WTC11 (cell line): ENCODE data around the gene RBM39. TPM values are rescaled to one million over a fixed set of nuclear protein-coding genes. Genes with fewer than 3 reads are reported as not detected.
A peak's percentile ranks its signal among the peaks of the same experiment; 100 is the strongest.
"Not testable (repeated sequence)": the region's sequence is repeated elsewhere in the genome, so short reads cannot be mapped to it uniquely, and the experiment has no call there.

Source experiments
- ATAC-seq: fragments of 200-7000 bp; cut with Tn5 transposase; 2 replicates; pipeline ENCODE4 v1.10.0; 2021; ENCODE audit warnings: mild to moderate bottlenecking, moderate library complexity
- CTCF ChIA-PET: fragments of 300-600 bp; sonication (Branson Sonifier 250); formaldehyde crosslinking; loops from one replicate; lab custom pipeline; 2021; ENCODE audit warnings: antibody characterized with exemption; lab: Charles Lee
- POLR2A ChIA-PET: fragments of 350-600 bp; sonication (Branson Sonifier 250); formaldehyde crosslinking; loops from one replicate; lab custom pipeline; 2021; ENCODE audit warnings: antibody characterized with exemption; lab: Charles Lee
- DNase-seq: peaks from one replicate; pipeline ENCODE4 v3.0.0; 2021; ENCODE audit warnings: low spot score
- H3K27ac Mint-ChIP-seq: 2 replicates; pipeline ENCODE4 v1.8.0; 2021; ENCODE audit warnings: mixed read lengths
- H3K27me3 Mint-ChIP-seq: 2 replicates; pipeline ENCODE4 v1.8.0; 2021; ENCODE audit warnings: low read depth, mild to moderate bottlenecking, moderate library complexity, mixed read lengths
- H3K36me3 Mint-ChIP-seq: 2 replicates; pipeline ENCODE4 v1.8.0; 2021; ENCODE audit warnings: mixed read lengths
- H3K4me1 Mint-ChIP-seq: 2 replicates; pipeline ENCODE4 v1.8.0; 2022; ENCODE audit warnings: mixed read lengths
- H3K4me3 Mint-ChIP-seq: 2 replicates; pipeline ENCODE4 v1.8.0; 2021; ENCODE audit warnings: mild to moderate bottlenecking, moderate library complexity, mixed read lengths
- H3K9me3 Mint-ChIP-seq: 2 replicates; pipeline ENCODE4 v1.8.0; 2021; ENCODE audit warnings: mixed read lengths
- CREM ChIP-seq: sonication (generic); formaldehyde crosslinking; IDR thresholded peaks from 2 replicates; pipeline ENCODE4 v1.8.1; 2022; ENCODE audit warnings: mild to moderate bottlenecking, missing genetic modification reagents, moderate library complexity
- FOXJ3 ChIP-seq: sonication (generic); formaldehyde crosslinking; IDR thresholded peaks from 2 replicates; pipeline ENCODE4 v1.9.0; 2021; ENCODE audit warnings: missing genetic modification reagents, mild to moderate bottlenecking, borderline replicate concordance
- GABPB1 ChIP-seq: sonication (generic); formaldehyde crosslinking; IDR thresholded peaks from 2 replicates; pipeline ENCODE4 v1.8.1; 2023; ENCODE audit warnings: mild to moderate bottlenecking, missing genetic modification reagents
- GTF2I ChIP-seq: fragments of 250-450 bp; sonication (Bioruptor Pico); conservative IDR thresholded peaks from 2 replicates; pipeline ENCODE4 v1.4.0; 2021; ENCODE audit warnings: mild to moderate bottlenecking
- NFATC4 ChIP-seq: fragments of 250-450 bp; sonication (Bioruptor Pico); IDR thresholded peaks from 2 replicates; pipeline ENCODE4 v1.9.0; 2021; ENCODE audit warnings: mild to moderate bottlenecking
- NFYB ChIP-seq: sonication (generic); formaldehyde crosslinking; conservative IDR thresholded peaks from 2 replicates; pipeline ENCODE4 v1.8.0; 2022; ENCODE audit warnings: low read depth, missing genetic modification reagents
- SP1 ChIP-seq: sonication (generic); formaldehyde crosslinking; conservative IDR thresholded peaks from 2 replicates; pipeline ENCODE4 v1.8.1; 2022; ENCODE audit warnings: missing genetic modification reagents
- TP53 ChIP-seq: sonication (generic); formaldehyde crosslinking; IDR thresholded peaks from 2 replicates; pipeline ENCODE4 v1.8.1; 2023; ENCODE audit warnings: mild to moderate bottlenecking, missing genetic modification reagents
- ZNF138 ChIP-seq: sonication (generic); formaldehyde crosslinking; conservative IDR thresholded peaks from 2 replicates; pipeline ENCODE4 v1.8.1; 2022; ENCODE audit warnings: mild to moderate bottlenecking, moderate library complexity, missing genetic modification reagents
- ZNF532 ChIP-seq: fragments of 250-450 bp; sonication (Bioruptor Pico); IDR thresholded peaks from 2 replicates; pipeline ENCODE4 v1.9.0; 2021; ENCODE audit warnings: mild to moderate bottlenecking, borderline replicate concordance
- total RNA-seq: library from RNA; stranded (reverse); gene quantifications from 3 replicates; pipeline ENCODE4 v1.2.3, GENCODE V29; 2021
- TF ChIP-seq, protein P1 (sequence below): sonication (generic); formaldehyde crosslinking; IDR thresholded peaks from 2 replicates; pipeline ENCODE4 v1.8.0; 2023; ENCODE audit warnings: missing genetic modification reagents, mild to moderate bottlenecking, borderline replicate concordance

The RBM39 gene
- total RNA-seq, 1 experiment from 2014 or later = 231 TPM

GRCh38 chr20:35720165-35721123 lies 21.6 kb downstream of the RBM39 start:
- ChIA-PET CTCF (interaction anchor here (1.0 to 1.1 kb wide), 2 partner anchors 21 to 273 kb away, joined by 3 read pairs; partner anchors contain the start of genes NFS1 and ROMO1), POLR2A (interaction anchor here (1.2 to 2.6 kb wide), 2 partner anchors 18 to 22 kb away, joined by 5 to 17 read pairs; partner anchors contain the start of gene RBM39)
- TF ChIP-seq TP53 (CRISPR knock-in tag) (no peak), GABPB1 (CRISPR knock-in tag) (0 out of 2 replicates have a peak, but pooled peaks have one; percentile 35)
- Mint-ChIP-seq H3K4me3 (no peak overlapping the region), H3K27ac (peak overlapping the region; percentile 66; the same call in 1 of the 2 replicates), H3K27me3 (no peaks in the 10 kb centered on the region), H3K36me3 (peaks cover 90% of the 10 kb centered on the region), H3K4me1 (0 out of 2 replicates have a peak, but pooled peaks cover 4% of the 10 kb centered on the region), H3K9me3 (no peaks in the 10 kb centered on the region)
- DNase-seq (no peak), ATAC-seq (no peak)

DNA sequence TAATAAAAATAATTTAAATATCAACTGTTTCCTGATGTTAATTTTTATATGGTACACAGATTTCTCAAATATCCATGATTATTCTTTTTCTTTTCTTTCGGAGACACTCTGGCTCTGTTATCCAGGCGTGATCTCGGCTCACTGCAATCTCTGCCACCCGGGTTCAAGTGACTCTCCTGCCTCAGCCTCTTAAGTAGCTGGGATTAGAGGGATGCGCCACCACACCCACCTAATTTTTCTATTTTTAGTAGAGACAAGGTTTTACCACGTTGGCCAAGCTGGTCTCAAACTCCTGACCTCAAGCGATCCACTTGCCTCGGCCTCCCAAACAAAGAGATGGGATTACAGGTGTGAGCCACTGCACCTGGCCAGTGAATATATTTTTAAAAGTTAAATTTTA lies 22.3 kb downstream of the RBM39 start:
- Mint-ChIP-seq H3K36me3 (peaks cover 89% of the 10 kb centered on the region), H3K4me3 (no peak overlapping the region), H3K4me1 (0 out of 2 replicates have a peak, but pooled peaks cover 4% of the 10 kb centered on the region), H3K27ac (no peak overlapping the region), H3K9me3 (no peaks in the 10 kb centered on the region), H3K27me3 (no peaks in the 10 kb centered on the region)
- ATAC-seq (no peak), DNase-seq (no peak)
- CTCF ChIA-PET = interaction anchor here (1.0 to 1.1 kb wide), 2 partner anchors 20 to 273 kb away, joined by 3 read pairs; partner anchors contain the start of genes NFS1 and ROMO1
- POLR2A ChIA-PET = interaction anchor here (0.6 to 2.6 kb wide), 4 partner anchors 14 to 693 kb away, joined by 4 to 17 read pairs (median 5); partner anchors contain the start of gene RBM39
- TF ChIP-seq, protein P1, sequence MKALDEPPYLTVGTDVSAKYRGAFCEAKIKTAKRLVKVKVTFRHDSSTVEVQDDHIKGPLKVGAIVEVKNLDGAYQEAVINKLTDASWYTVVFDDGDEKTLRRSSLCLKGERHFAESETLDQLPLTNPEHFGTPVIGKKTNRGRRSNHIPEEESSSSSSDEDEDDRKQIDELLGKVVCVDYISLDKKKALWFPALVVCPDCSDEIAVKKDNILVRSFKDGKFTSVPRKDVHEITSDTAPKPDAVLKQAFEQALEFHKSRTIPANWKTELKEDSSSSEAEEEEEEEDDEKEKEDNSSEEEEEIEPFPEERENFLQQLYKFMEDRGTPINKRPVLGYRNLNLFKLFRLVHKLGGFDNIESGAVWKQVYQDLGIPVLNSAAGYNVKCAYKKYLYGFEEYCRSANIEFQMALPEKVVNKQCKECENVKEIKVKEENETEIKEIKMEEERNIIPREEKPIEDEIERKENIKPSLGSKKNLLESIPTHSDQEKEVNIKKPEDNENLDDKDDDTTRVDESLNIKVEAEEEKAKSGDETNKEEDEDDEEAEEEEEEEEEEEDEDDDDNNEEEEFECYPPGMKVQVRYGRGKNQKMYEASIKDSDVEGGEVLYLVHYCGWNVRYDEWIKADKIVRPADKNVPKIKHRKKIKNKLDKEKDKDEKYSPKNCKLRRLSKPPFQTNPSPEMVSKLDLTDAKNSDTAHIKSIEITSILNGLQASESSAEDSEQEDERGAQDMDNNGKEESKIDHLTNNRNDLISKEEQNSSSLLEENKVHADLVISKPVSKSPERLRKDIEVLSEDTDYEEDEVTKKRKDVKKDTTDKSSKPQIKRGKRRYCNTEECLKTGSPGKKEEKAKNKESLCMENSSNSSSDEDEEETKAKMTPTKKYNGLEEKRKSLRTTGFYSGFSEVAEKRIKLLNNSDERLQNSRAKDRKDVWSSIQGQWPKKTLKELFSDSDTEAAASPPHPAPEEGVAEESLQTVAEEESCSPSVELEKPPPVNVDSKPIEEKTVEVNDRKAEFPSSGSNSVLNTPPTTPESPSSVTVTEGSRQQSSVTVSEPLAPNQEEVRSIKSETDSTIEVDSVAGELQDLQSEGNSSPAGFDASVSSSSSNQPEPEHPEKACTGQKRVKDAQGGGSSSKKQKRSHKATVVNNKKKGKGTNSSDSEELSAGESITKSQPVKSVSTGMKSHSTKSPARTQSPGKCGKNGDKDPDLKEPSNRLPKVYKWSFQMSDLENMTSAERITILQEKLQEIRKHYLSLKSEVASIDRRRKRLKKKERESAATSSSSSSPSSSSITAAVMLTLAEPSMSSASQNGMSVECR (CRISPR knock-in tag) = no peak
- TF ChIP-seq CREM (CRISPR knock-in tag) = no peak
- no peak for TF ChIP-seq NFATC4

DNA sequence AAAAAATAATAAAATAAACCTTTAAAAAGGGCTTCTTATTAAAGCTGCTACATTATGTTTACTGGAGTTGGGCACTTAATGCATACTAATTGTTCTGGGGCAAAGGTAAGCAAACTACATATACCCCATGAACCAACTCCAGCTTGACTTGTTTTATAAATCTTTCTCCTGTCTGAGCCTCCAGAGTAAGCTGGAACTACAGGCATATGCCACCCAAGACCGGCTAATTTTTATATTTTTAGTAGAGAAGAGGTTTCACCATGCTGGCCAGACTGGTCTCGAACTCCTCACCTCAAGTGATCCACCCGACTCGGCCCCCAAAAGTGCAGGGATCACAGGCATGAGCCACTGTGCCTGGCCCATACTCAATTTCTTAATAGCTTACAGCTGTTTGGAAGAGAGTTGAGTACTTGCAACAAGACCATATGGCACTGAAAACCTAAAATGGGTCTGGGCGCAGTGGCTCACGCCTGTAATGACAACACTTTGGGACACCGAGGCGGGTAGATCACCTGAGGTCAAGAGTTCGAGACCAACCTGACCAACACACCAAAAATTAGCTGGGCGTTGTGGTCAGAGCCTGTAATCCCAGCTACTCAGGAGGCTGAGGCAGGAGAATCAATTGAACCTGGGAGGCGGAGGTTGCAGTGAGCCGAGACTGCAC lies 23.0 kb downstream of the RBM39 start:
- ChIA-PET CTCF (interaction anchor here (0.6 to 1.4 kb wide), 4 partner anchors 8 to 280 kb away, joined by 3 to 4 read pairs (median 3); partner anchors contain the start of genes NFS1 and ROMO1), POLR2A (interaction anchor here (0.6 to 2.6 kb wide), 6 partner anchors 13 to 694 kb away, joined by 3 to 17 read pairs (median 4); partner anchors contain the start of genes PHF20, RBM39 and SCAND1)
- no peaks in the 10 kb centered on the region for H3K27me3 Mint-ChIP-seq
- no peak for ATAC-seq
- H3K36me3 Mint-ChIP-seq = peaks cover 87% of the 10 kb centered on the region
- TF ChIP-seq SP1 (CRISPR knock-in tag) (no peak), ZNF532 (CRISPR knock-in tag) (no peak), GTF2I (CRISPR knock-in tag) (no peak), ZNF138 (CRISPR knock-in tag) (no peak), NFYB (CRISPR knock-in tag) (no peak), FOXJ3 (CRISPR knock-in tag) (no peak)
- 0 out of 2 replicates have a peak, but pooled peaks cover 4% of the 10 kb centered on the region for H3K4me1 Mint-ChIP-seq
- no peak overlapping the region for H3K4me3 Mint-ChIP-seq
- DNase-seq = no peak
- no peaks in the 10 kb centered on the region for H3K9me3 Mint-ChIP-seq
- H3K27ac Mint-ChIP-seq = no peak overlapping the region

DNA sequence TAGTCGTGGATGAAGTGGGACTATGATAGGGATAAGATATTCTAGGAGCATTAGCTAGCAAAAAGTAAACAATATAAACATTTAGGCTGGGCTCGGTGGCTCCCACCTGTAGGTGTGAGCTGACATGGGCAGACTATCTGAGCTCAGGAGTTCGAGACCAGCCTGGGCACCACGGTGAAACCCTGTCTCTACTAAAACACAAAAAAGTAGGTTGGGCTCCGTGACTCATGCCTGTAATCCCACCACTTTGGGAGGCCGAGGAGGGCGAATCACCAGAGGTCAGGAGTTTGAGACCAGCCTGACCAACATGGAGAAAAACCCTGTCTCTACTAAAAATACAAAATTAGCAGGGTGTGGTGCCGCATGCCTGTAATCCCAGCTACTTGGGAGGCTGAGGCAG lies 23.7 kb downstream of the RBM39 start:
- CTCF ChIA-PET = interaction anchor here (0.9 to 1.4 kb wide), 3 partner anchors 8 to 239 kb away, joined by 3 to 4 read pairs (median 3); no protein-coding TSS in a partner anchor
- H3K27me3 Mint-ChIP-seq, H3K4me3 Mint-ChIP-seq, ATAC-seq, H3K27ac Mint-ChIP-seq, DNase-seq, H3K4me1 Mint-ChIP-seq, H3K9me3 Mint-ChIP-seq: not testable (repeated sequence)
- peaks cover 86% of the 10 kb centered on the region for H3K36me3 Mint-ChIP-seq
- POLR2A ChIA-PET = interaction anchor here (0.7 to 2.6 kb wide), 4 partner anchors 12 to 54 kb away, joined by 3 to 17 read pairs (median 6); partner anchors contain the start of genes PHF20 and RBM39
